GM12878 (cell line): ENCODE data around the gene PDE7B. TPM values are rescaled to one million over a fixed set of nuclear protein-coding genes. Genes with fewer than 3 reads are reported as not detected.

ENCODE experiments used
- ATAC-seq: fragments of 200-7000 bp; cut with Tn5 transposase; 3 replicates; pipeline ENCODE4 v1.9.1; 2020; ENCODE audit warnings: mild to moderate bottlenecking, moderate library complexity
- BruUV-seq: library from RNA; stranded (reverse); fragments of 400-500 nt; replicated peaks from 2 replicates; lab custom pipeline; 2021; lab: Mats Ljungman, UMichigan
- CTCF ChIA-PET: fragments of 300-600 bp; sonication (Branson Sonifier 250); formaldehyde crosslinking; extraction: SDS; loops from one replicate; lab custom pipeline; 2021; ENCODE audit warnings: inconsistent platforms; lab: Yijun Ruan, JAX
- POLR2A ChIA-PET: fragments of 350-600 bp; formaldehyde crosslinking; extraction: SDS; loops from one replicate; lab custom pipeline; 2021; ENCODE audit warnings: inconsistent platforms; lab: Charles Lee
- RAD21 ChIA-PET: fragments of 300-600 bp; sonication (Branson Sonifier 250); formaldehyde crosslinking; loops from one replicate; lab custom pipeline; 2023; ENCODE audit warnings: antibody characterized with exemption; ENCODE audit not compliant: unreplicated experiment; lab: Charles Lee
- SMC1A ChIA-PET: fragments of 300-600 bp; sonication (Branson Sonifier 250); formaldehyde crosslinking; loops from one replicate; lab custom pipeline; 2023; ENCODE audit not compliant: unreplicated experiment, uncharacterized antibody; lab: Charles Lee
- DNase-seq: peaks from one replicate; pipeline ENCODE4 v3.0.0-alpha.2; 2011; ENCODE audit warnings: low read depth, low spot score
- FAIRE-seq: peaks from 3 replicates; lab custom pipeline; 2011; peaks lifted over from hg19 to GRCh38; lab: Jason Lieb, UNC
- H2AFZ ChIP-seq: 2 replicates; pipeline ENCODE4 v1.6.0; 2011; ENCODE audit warnings: low read depth, low read length, control low read depth; ENCODE audit not compliant: control insufficient read depth
- H3K27ac ChIP-seq: 2 replicates; pipeline ENCODE4 v1.5.1; 2011; ENCODE audit warnings: control low read depth; ENCODE audit not compliant: control insufficient read depth, insufficient read depth
- H3K27me3 ChIP-seq, 2 experiments: replicated peaks in 1 of 2; 2 replicates each; pipeline versions ENCODE4 v1.6.0 to v1.6.1; 2011; ENCODE audit warnings: low read length in 1 of 2; ENCODE audit not compliant: control insufficient read depth in 2 of 2, insufficient read depth in 2 of 2
- H3K36me3 ChIP-seq, 2 experiments: 2 replicates each; pipeline ENCODE4 v1.5.1; 2011; ENCODE audit warnings: low read length in 1 of 2; ENCODE audit not compliant: control insufficient read depth in 2 of 2, insufficient read depth in 2 of 2
- H3K4me1 ChIP-seq: 2 replicates; pipeline ENCODE4 v1.6.1; 2011; ENCODE audit warnings: mild to moderate bottlenecking, low read length, moderate library complexity, mixed read lengths; ENCODE audit not compliant: control insufficient read depth, insufficient read depth
- H3K4me2 ChIP-seq: 2 replicates; pipeline ENCODE4 v1.6.0; 2011; ENCODE audit warnings: control low read depth; ENCODE audit not compliant: control insufficient read depth, insufficient read depth
- H3K4me3 ChIP-seq: fragments of 200-600 bp; sonication (generic); 2 replicates; pipeline ENCODE4 v1.5.1; 2016
- H3K79me2 ChIP-seq: 2 replicates; pipeline ENCODE4 v1.6.0; 2011; ENCODE audit warnings: low read length; ENCODE audit not compliant: control insufficient read depth, insufficient read depth
- H3K9ac ChIP-seq: 2 replicates; pipeline ENCODE4 v1.8.0; 2011; ENCODE audit warnings: low read length, control low read depth, mixed read lengths; ENCODE audit not compliant: control insufficient read depth, insufficient read depth
- H3K9me3 ChIP-seq: replicated peaks from 3 replicates; pipeline ENCODE4 v1.5.1; 2011; ENCODE audit warnings: mild to moderate bottlenecking, low read length; ENCODE audit not compliant: control insufficient read depth, insufficient read depth
- H4K20me1 ChIP-seq: 2 replicates; pipeline ENCODE4 v1.6.0; 2011; ENCODE audit not compliant: control insufficient read depth, insufficient read depth
- EGR1 ChIP-seq, 2 experiments: IDR thresholded peaks; 1 replicate in 1 of 2; 2 replicates in 1 of 2; pipeline ENCODE4 v1.6.1; 2011 to 2012; ENCODE audit warnings: low read depth in 2 of 2, low read length in 2 of 2, borderline replicate concordance in 1 of 2, mild to moderate bottlenecking in 1 of 2, moderate library complexity in 1 of 2
- JUNB ChIP-seq: IDR thresholded peaks from 2 replicates; pipeline ENCODE4 v1.6.1; 2016; ENCODE audit warnings: antibody characterized with exemption, mild to moderate bottlenecking
- MEF2B ChIP-seq: fragments of 450-650 bp; IDR thresholded peaks from 2 replicates; pipeline ENCODE4 v1.6.1; 2018; ENCODE audit warnings: mild to moderate bottlenecking, moderate library complexity; ENCODE audit not compliant: partially characterized antibody, poor library complexity, severe bottlenecking
- NRF1 ChIP-seq: conservative IDR thresholded peaks from 2 replicates; pipeline ENCODE4 v1.6.1; 2011; ENCODE audit warnings: mild to moderate bottlenecking, low read depth, low read length, improper control_type of control experiment
- SMAD1 ChIP-seq: fragments of 450-650 bp; IDR thresholded peaks from 2 replicates; pipeline ENCODE4 v1.6.1; 2018; ENCODE audit warnings: mild to moderate bottlenecking, low read depth; ENCODE audit not compliant: partially characterized antibody
- SPI1 ChIP-seq: IDR thresholded peaks from 2 replicates; pipeline ENCODE4 v1.6.1; 2011; ENCODE audit warnings: low read depth, mild to moderate bottlenecking, low read length, moderate library complexity, borderline replicate concordance; ENCODE audit not compliant: insufficient read depth
- WGBS: methylation state at CpG from one replicate; pipeline ENCODE4 v1.1.6; 2016; ENCODE audit warnings: low lambda C conversion rate; ENCODE audit not compliant: insufficient replicate concordance, insufficient coverage; ENCODE audit errors: missing lambda C conversion rate; 5-methylcytosine and 5-hydroxymethylcytosine counted together
- in situ Hi-C: fragments of 300-500 bp; cut with MboI; formaldehyde crosslinking; loops from 9 replicates; pipeline ENCODE4 v1.14.3; 2018; ENCODE audit warnings: mixed read lengths
- intact Hi-C: fragments of 100-400 bp; cut with micrococcal nuclease; formaldehyde crosslinking; loops from one replicate; pipeline ENCODE4 v1.14.2; 2022; ENCODE audit not compliant: unreplicated experiment
- polyA plus RNA-seq, 11 experiments: library from polyadenylated mRNA; depleted of rRNA in 4 of 11; unstranded in 6 of 11; stranded (reverse) in 5 of 11; fragments of >200 nt; fragmentation: Nextera tagmentation in 4 of 11; fragmentation: Illumina TruSeq in 1 of 11; extraction: Ambion mirVana in 4 of 11; extraction: Trizol in 1 of 11; gene quantifications; 1 replicate in 1 of 11; 2 replicates in 10 of 11; pipeline versions ENCODE4 v1.2.1 to v1.2.3, GENCODE V29; 2011 to 2016; ENCODE audit warnings: inconsistent platforms in 2 of 11, missing spikeins in 2 of 11, low read depth in 1 of 11
- total RNA-seq, 4 experiments: library from RNA; depleted of rRNA in 3 of 4; stranded (reverse); fragments of >200 nt in 3 of 4; fragmentation: Illumina TruSeq in 1 of 4; extraction: Trizol in 1 of 4; gene quantifications; 2 replicates each; pipeline versions ENCODE4 v1.2.1 to v1.2.3, GENCODE V29; 2013 to 2021
- TF ChIP-seq, protein P1 (sequence below): fragments of 450-650 bp; IDR thresholded peaks from 2 replicates; pipeline ENCODE4 v1.6.1; 2017; ENCODE audit warnings: mild to moderate bottlenecking, low read depth, inconsistent platforms; ENCODE audit not compliant: poor library complexity, severe bottlenecking
- TF ChIP-seq, protein P2 (sequence below), 3 experiments: IDR thresholded peaks in 2 of 3; conservative IDR thresholded peaks in 1 of 3; 2 replicates each; pipeline ENCODE4 v1.5.1; 2011; ENCODE audit warnings: low read depth in 3 of 3, low read length in 3 of 3, mild to moderate bottlenecking in 3 of 3, control low read depth in 2 of 3, moderate library complexity in 2 of 3, inconsistent platforms in 1 of 3, mixed read lengths in 1 of 3; ENCODE audit not compliant: control insufficient read depth in 2 of 3, insufficient read depth in 1 of 3; ENCODE audit errors: extremely low read depth in 1 of 3

PDE7B gene
- total and polyA plus RNA-seq, 10 of the 15 experiments (the other 5 are each of a cell fraction or from before 2014, with no cell fraction given), result not detected

DNA sequence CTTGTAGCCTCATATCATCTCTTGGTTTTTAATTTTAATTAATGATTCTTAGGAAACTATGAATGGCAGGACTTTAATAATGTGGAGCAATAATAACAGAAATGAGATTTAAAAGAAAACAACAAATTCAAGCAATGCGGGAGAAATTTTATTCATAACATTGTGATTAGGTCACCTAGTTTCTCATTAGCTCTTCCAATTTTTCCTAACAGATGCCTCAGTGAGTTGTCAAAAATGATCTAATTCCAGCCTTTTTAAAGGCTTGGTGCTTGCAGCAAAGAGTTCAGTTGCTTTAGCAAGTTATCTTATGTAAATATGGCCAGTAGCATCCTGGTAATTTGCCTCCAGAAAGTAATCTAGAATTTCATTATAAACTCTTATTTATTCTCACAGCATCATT lies 20.4 kb downstream of the PDE7B start:
- H4K20me1 ChIP-seq, result no peaks in the 10 kb centered on the region
- TF ChIP-seq, protein P1, sequence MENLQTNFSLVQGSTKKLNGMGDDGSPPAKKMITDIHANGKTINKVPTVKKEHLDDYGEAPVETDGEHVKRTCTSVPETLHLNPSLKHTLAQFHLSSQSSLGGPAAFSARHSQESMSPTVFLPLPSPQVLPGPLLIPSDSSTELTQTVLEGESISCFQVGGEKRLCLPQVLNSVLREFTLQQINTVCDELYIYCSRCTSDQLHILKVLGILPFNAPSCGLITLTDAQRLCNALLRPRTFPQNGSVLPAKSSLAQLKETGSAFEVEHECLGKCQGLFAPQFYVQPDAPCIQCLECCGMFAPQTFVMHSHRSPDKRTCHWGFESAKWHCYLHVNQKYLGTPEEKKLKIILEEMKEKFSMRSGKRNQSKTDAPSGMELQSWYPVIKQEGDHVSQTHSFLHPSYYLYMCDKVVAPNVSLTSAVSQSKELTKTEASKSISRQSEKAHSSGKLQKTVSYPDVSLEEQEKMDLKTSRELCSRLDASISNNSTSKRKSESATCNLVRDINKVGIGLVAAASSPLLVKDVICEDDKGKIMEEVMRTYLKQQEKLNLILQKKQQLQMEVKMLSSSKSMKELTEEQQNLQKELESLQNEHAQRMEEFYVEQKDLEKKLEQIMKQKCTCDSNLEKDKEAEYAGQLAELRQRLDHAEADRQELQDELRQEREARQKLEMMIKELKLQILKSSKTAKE, result no peak
- no peak for TF ChIP-seq EGR1 (IDR thresholded peaks at IDR 0.05; ENCODE audit: borderline replicate concordance in 1 of 2, low read depth in 2 of 2, low read length in 2 of 2)
- TF ChIP-seq SMAD1, result no peak
- TF ChIP-seq JUNB, result no peak
- TF ChIP-seq, protein P2, sequence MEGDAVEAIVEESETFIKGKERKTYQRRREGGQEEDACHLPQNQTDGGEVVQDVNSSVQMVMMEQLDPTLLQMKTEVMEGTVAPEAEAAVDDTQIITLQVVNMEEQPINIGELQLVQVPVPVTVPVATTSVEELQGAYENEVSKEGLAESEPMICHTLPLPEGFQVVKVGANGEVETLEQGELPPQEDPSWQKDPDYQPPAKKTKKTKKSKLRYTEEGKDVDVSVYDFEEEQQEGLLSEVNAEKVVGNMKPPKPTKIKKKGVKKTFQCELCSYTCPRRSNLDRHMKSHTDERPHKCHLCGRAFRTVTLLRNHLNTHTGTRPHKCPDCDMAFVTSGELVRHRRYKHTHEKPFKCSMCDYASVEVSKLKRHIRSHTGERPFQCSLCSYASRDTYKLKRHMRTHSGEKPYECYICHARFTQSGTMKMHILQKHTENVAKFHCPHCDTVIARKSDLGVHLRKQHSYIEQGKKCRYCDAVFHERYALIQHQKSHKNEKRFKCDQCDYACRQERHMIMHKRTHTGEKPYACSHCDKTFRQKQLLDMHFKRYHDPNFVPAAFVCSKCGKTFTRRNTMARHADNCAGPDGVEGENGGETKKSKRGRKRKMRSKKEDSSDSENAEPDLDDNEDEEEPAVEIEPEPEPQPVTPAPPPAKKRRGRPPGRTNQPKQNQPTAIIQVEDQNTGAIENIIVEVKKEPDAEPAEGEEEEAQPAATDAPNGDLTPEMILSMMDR (IDR thresholded peaks at IDR 0.05 in 2 of 3, conservative IDR thresholded peaks at IDR 0.05 in 1 of 3; ENCODE audit: control insufficient read depth in 2 of 3, extremely low read depth in 1 of 3, insufficient read depth in 1 of 3, low read depth in 3 of 3, low read length in 3 of 3), result no peak
- TF ChIP-seq SPI1, result no peak
- no peak for TF ChIP-seq NRF1
- TF ChIP-seq MEF2B, result no peak
- TF ChIP-seq, all 136 proteins: peak for 0
- in situ Hi-C loops, result no loop called here
- POLR2A ChIA-PET, result no interaction called here
- RAD21 ChIA-PET, result no interaction called here
- intact Hi-C loops, result no loop called here
- CTCF ChIA-PET, result no interaction called here
- no TSS peak for BruUV-seq
- Histone ChIP-seq H2AFZ (no peak overlapping the region), H3K4me1 (no peaks in the 10 kb centered on the region), H3K9me3 (no peaks in the 10 kb centered on the region), H3K4me2 (no peak overlapping the region), H3K79me2 (no peaks in the 10 kb centered on the region), H3K27ac (no peak overlapping the region), H3K4me3 (no peak overlapping the region), H3K9ac (no peak overlapping the region), H3K36me3 (no peaks in the 10 kb centered on the region), H3K27me3 (no peaks in the 10 kb centered on the region)
- SMC1A ChIA-PET, result no interaction called here
- DNase-seq (no peak), ATAC-seq (no peak), FAIRE-seq (no peak)
- WGBS, result 92% methylated on average over 1 of the region's 1 CpG
